ENCODE measurements around the gene MAGEB2. TPM values are rescaled to one million over a fixed set of nuclear protein-coding genes. Genes with fewer than 3 reads are reported as not detected.

MAGEB2 gene
- total RNA-seq, 8 experiments from 2014 or later, result not detected

DNA sequence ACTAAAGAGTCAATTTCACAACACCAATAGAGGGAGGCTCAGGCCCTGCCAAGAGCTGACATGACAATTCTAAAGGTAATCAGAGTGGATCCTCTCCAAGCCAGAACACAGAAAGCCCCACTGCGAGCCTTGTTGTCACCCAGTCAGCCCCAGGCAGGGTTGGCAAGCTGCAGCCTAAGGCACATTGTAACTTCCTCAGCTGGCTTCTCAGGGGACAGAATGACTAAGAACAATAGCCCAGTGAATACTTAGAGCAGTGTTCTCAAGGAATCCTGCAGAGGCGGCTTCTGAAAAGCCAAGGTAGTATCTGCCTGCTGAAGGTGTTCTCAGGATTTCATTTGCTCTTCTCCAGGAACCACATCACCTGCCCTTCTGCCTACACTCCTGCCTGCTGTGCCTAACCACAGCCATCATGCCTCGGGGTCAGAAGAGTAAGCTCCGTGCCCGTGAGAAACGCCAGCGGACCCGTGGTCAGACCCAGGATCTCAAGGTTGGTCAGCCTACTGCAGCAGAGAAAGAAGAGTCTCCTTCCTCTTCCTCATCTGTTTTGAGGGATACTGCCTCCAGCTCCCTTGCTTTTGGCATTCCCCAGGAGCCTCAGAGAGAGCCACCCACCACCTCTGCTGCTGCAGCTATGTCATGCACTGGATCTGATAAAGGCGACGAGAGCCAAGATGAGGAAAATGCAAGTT, 26.5 kb downstream of the MAGEB2 start, which contains the start of gene MAGEB4:
TSS of gene MAGEB4 (plus strand) at position 277 of the 692 bp plus-strand sequence. CDS start at position 413, 136 bp downstream.
- WGBS, 10 experiments, result 0 to 100% (median 76%) methylated on average over 1 to 6 of the region's 10 CpGs; no CpG with 5 or more reads in 6 of the 10 experiments
- no peak for ATAC-seq (replicated peaks in 6 of 8)
- no peak within 1 kb of the TSS for H3K4me3 ChIP-seq
- no peaks in the 10 kb centered on the region for H3K4me1 ChIP-seq (replicated peaks in 1 of 2)
- in situ Hi-C loops (cut with MboI; ENCODE audit: low pct_unique_long_range_greater_than_20kb in 2 of 9, low sequenced_read_pairs in 9 of 9, unreplicated experiment in 9 of 9), result no loop called here
- H3K27ac ChIP-seq, result no peak within 1 kb of the TSS

DNA sequence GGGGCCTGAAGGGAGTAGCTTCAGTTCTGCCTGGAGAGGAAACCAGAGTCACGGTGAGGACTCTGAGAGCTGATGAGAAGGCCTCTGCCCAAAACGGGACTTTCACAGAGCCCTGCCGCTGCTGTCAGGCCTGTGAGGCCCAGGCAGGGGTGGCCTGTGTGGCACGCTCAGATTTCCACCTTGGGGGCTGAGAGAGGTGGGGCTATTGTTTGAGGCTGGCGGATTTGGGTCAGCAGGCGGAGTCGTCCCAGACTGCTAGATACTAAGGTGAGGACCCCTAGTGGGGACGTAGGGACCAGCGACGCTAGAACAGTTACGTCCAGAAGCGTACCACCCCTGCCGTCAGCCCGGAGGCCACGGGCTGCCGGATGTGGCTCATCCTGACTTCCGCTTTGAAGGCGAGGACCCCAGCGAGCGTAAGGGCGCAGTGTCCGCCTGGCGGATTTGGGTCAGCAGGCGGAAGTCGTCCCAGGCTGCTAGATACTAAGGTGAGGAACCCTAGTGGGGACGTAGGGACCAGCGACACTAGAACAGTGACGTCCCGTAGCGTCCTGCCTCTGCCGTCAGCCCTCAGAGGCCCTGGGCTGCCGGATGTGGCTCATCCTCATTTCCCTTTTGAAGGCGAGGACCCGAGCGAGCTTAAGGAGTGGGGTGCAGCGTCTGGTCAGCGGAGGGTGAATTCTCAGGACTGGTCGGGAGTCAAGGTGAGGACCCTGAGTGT, 31.6 kb downstream of the MAGEB2 start, which contains the start of gene MAGEB1:
TSS of gene MAGEB1 (plus strand) at position 378 of the 721 bp plus-strand sequence. CDS start 3,348 bp downstream, outside the sequence.
- no peak for ATAC-seq (replicated peaks in 6 of 8)
- Histone ChIP-seq H3K27ac (no peak within 1 kb of the TSS), H3K4me1 (replicated peaks in 1 of 2) (no peaks in the 10 kb centered on the region), H3K4me3 (no peak within 1 kb of the TSS)
- in situ Hi-C loops (cut with MboI; ENCODE audit: low pct_unique_long_range_greater_than_20kb in 2 of 9, low sequenced_read_pairs in 9 of 9, unreplicated experiment in 9 of 9), result no loop called here
- 80 to 100% methylated on average over 1 to 5 of the region's 38 CpGs; no CpG with 5 or more reads in 8 of the 10 experiments for WGBS, 10 experiments

DNA sequence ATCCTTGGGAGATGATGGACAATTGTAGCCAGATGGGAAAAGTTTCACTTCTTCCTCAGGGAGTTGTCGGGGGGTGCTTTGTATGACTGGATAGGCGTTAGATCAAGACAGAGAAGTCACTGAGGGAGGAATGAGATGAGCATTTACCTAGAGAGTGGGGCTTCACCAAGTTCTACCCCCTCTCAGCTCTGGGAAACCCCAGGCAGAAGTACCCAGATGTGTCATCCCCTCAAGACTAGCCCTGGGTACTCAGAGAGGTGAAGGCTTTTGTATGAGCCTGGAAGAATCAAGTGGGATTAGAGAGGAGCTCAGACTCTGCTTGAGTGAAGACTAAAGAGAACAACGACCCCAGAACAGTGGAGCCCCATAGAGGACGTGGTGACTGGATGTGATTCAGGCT, 33.5 kb downstream of the MAGEB2 start:
- no peak overlapping the region for H3K27ac ChIP-seq
- 34 to 50% methylated on average over 2 to 4 of the region's 4 CpGs; no CpG with 5 or more reads in 8 of the 10 experiments for WGBS, 10 experiments
- H3K4me3 ChIP-seq, result no peak overlapping the region
- in situ Hi-C loops (cut with MboI; ENCODE audit: low pct_unique_long_range_greater_than_20kb in 2 of 9, low sequenced_read_pairs in 9 of 9, unreplicated experiment in 9 of 9), result no loop called here
- H3K4me1 ChIP-seq (replicated peaks in 1 of 2), result no peaks in the 10 kb centered on the region
- ATAC-seq (replicated peaks in 6 of 8), result no peak

DNA sequence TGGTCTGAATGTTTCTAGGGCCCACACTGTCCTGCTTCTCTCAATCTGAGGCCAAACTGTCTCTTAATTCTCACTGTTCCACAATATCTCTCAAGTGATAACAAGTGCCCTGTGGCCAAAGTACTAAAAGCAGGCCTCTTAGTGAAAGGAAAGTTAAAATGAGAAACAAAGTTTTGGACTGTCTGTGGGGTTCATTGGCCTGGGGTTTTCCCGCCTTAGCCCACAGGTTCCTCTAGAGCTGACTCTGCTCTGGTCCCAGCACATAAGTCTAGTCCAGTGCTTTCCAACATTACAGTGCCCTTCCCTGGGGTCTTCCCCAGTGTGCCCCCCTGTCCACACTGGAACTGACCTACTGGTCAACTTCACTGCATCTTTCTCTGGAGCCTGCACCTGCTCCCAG, 37.9 kb downstream of the MAGEB2 start:
- no peak overlapping the region for H3K27ac ChIP-seq
- no peak overlapping the region for H3K4me3 ChIP-seq
- no peaks in the 10 kb centered on the region for H3K4me1 ChIP-seq (replicated peaks in 1 of 2)
- in situ Hi-C loops (cut with MboI; ENCODE audit: low pct_unique_long_range_greater_than_20kb in 2 of 9, low sequenced_read_pairs in 9 of 9, unreplicated experiment in 9 of 9), result no loop called here
- 33 to 50% methylated on average over 1 of the region's 1 CpG; no CpG with 5 or more reads in 8 of the 10 experiments for WGBS, 10 experiments
- ATAC-seq (replicated peaks in 6 of 8), result no peak

DNA sequence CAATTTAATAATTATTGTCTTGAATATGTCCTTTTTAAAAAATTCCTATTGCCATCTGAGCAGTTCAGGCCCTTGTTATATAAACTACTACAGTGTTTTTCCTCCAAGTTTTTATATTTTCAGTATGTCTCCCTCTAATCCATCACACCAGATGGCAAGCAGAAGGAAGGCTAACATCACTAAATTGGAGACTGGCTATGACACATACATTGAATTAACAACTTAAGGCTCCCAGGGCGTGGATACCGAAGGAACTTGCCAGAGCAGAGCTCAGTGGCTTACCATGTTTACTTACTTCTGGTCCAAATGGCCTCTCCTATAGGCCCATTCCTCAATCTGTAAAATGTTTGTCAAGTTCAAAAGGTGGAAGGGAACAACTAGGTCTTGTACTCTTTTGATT, 44.6 kb downstream of the MAGEB2 start:
- ATAC-seq (replicated peaks in 6 of 8), result peak in 2 of 8 experiments; percentile 54 to 72
- H3K4me3 ChIP-seq, result no peak overlapping the region
- no peaks in the 10 kb centered on the region for H3K4me1 ChIP-seq (replicated peaks in 1 of 2)
- 0 to 82% (median 70%) methylated on average over 1 to 2 of the region's 2 CpGs; no CpG with 5 or more reads in 6 of the 10 experiments for WGBS, 10 experiments
- no peak overlapping the region for H3K27ac ChIP-seq
- in situ Hi-C loops (cut with MboI; ENCODE audit: low pct_unique_long_range_greater_than_20kb in 2 of 9, low sequenced_read_pairs in 9 of 9, unreplicated experiment in 9 of 9), result no loop called here

DNA sequence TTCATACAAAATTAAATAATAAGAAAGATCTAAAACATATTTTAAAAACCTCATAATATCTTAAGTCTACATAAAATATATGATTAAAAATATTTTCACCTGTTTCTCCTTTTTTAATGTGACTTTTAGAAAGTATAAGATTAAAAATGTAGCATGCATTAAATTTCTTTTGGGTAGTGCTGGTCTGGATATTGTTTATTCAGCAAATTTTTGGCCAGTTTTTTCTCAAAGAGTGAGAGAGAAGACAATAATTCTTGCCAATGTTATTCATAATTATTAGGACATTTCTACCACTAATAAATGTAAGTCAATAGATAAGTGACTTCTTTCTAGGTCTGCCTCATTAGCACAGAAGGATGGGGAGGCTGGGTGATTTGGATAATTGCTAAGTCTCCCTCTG, 45.6 kb downstream of the MAGEB2 start:
- no peak for ATAC-seq (replicated peaks in 6 of 8)
- no peaks in the 10 kb centered on the region for H3K4me1 ChIP-seq (replicated peaks in 1 of 2)
- H3K4me3 ChIP-seq, result no peak overlapping the region
- no peak overlapping the region for H3K27ac ChIP-seq
- in situ Hi-C loops (cut with MboI; ENCODE audit: low pct_unique_long_range_greater_than_20kb in 2 of 9, low sequenced_read_pairs in 9 of 9, unreplicated experiment in 9 of 9), result no loop called here

DNA sequence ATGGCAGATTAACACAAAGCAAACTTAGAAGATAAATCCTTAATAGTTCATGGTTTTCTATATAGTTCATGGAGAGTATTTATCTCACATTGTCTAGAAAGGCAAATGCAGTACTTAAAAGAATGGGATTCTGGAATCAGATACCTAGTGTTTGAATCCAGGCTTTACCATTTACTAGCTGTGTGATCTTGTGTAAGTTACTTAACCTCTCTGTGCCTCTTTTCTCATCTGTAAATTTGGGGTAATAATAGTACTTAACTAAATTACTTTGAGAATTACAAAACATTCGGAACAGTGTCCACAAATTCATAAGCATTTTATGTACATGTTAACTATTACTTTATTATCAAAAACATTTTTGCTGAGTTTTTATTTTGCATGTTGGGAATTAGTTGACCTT, 47.4 kb downstream of the MAGEB2 start:
- 0 to 67% (median 19%) methylated on average over 1 of the region's 1 CpG; no CpG with 5 or more reads in 6 of the 10 experiments for WGBS, 10 experiments
- ATAC-seq (replicated peaks in 6 of 8), result no peak
- in situ Hi-C loops (cut with MboI; ENCODE audit: low pct_unique_long_range_greater_than_20kb in 2 of 9, low sequenced_read_pairs in 9 of 9, unreplicated experiment in 9 of 9), result no loop called here
- H3K27ac ChIP-seq, result no peak overlapping the region
- H3K4me1 ChIP-seq (replicated peaks in 1 of 2), result no peaks in the 10 kb centered on the region
- no peak overlapping the region for H3K4me3 ChIP-seq

Other genes starting within 250 kb of the MAGEB2 start
- gene MAGEB3, start 15.1 kb downstream of the MAGEB2 start, total RNA-seq, result under 1 TPM in 2 of 8 experiments, not detected in 6; 0.14 to 0.17 TPM
- under 1 TPM in 2 of 8 experiments, not detected in 6; 0.14 to 0.24 TPM for gene MAGEB4, start 26.4 kb downstream of the MAGEB2 start, total RNA-seq
- under 1 TPM in 1 of 8 experiments, not detected in 7; 0.19 TPM for gene MAGEB1, start 31.6 kb downstream of the MAGEB2 start, total RNA-seq
- under 1 TPM in 3 of 8 experiments, not detected in 5; 0.32 to 0.95 (median 0.43) TPM for gene NR0B1, start 93.8 kb downstream of the MAGEB2 start, total RNA-seq

Data from motor neuron (in vitro differentiated cells).